Type B pancreatic cell (in vitro differentiated cells): ENCODE results near the gene CXCR6. TPM values are rescaled to one million over a fixed set of nuclear protein-coding genes. Genes with fewer than 3 reads are reported as not detected.

Experiments used
- DNase-seq: peaks from one replicate; pipeline ENCODE4 v3.0.0; 2021; ENCODE audit warnings: mixed read lengths; ENCODE audit not compliant: unreplicated experiment; ENCODE audit errors: extremely low spot score
- H3K27ac Mint-ChIP-seq: 2 replicates; pipeline ENCODE4 v1.8.0; 2021; ENCODE audit warnings: mild to moderate bottlenecking, mixed read lengths
- H3K27me3 Mint-ChIP-seq: 2 replicates; pipeline ENCODE4 v1.8.0; 2021; ENCODE audit warnings: mixed read lengths
- H3K36me3 Mint-ChIP-seq: 2 replicates; pipeline ENCODE4 v1.8.0; 2021; ENCODE audit warnings: mixed read lengths
- H3K4me1 Mint-ChIP-seq: one replicate; pipeline ENCODE4 v1.8.0; 2021; ENCODE audit warnings: mixed read lengths; ENCODE audit not compliant: unreplicated experiment
- H3K4me3 Mint-ChIP-seq: 2 replicates; pipeline ENCODE4 v1.8.0; 2021; ENCODE audit warnings: mild to moderate bottlenecking, mixed read lengths
- H3K9me3 Mint-ChIP-seq: 2 replicates; pipeline ENCODE4 v1.8.0; 2021; ENCODE audit warnings: mixed read lengths
- total RNA-seq: library from RNA; stranded (reverse); gene quantifications from 2 replicates; pipeline ENCODE4 v1.2.1, GENCODE V29; 2021; ENCODE audit warnings: low replicate concordance
- TF ChIP-seq, protein P1 (sequence below): fragments of 200-600 bp; sonication (generic); conservative IDR thresholded peaks from 2 replicates; pipeline ENCODE4 v1.5.0; 2021; ENCODE audit warnings: antibody characterized with exemption, mild to moderate bottlenecking

CXCR6 gene
- total RNA-seq, 1 donor from 2014 or later, result not detected

DNA sequence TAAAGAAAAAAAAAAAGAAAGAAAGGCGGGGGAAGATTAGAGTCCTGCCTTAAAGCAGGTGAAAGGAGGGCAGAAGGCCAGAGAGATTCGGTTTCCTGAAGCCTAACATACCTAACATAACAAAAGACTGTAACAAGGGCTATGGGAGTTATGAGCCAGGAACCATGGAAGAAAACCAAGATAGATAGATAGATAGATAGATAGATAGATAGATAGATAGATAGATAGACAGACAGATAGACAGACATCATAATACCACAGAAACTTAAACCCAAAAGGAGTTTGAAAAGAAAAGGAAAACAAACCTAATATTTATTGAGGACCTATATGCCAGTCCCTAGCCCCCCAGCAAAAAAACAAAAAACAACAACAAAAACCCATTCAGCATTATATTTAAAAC is 54.7 kb downstream of the CXCR6 start:
- Mint-ChIP-seq H3K4me1 (no peaks in the 10 kb centered on the region), H3K27me3 (peaks cover 15% of the 10 kb centered on the region), H3K27ac (no peak overlapping the region), H3K4me3 (no peak overlapping the region), H3K9me3 (no peaks in the 10 kb centered on the region), H3K36me3 (no peaks in the 10 kb centered on the region)
- DNase-seq, result no peak
- TF ChIP-seq, protein P1, sequence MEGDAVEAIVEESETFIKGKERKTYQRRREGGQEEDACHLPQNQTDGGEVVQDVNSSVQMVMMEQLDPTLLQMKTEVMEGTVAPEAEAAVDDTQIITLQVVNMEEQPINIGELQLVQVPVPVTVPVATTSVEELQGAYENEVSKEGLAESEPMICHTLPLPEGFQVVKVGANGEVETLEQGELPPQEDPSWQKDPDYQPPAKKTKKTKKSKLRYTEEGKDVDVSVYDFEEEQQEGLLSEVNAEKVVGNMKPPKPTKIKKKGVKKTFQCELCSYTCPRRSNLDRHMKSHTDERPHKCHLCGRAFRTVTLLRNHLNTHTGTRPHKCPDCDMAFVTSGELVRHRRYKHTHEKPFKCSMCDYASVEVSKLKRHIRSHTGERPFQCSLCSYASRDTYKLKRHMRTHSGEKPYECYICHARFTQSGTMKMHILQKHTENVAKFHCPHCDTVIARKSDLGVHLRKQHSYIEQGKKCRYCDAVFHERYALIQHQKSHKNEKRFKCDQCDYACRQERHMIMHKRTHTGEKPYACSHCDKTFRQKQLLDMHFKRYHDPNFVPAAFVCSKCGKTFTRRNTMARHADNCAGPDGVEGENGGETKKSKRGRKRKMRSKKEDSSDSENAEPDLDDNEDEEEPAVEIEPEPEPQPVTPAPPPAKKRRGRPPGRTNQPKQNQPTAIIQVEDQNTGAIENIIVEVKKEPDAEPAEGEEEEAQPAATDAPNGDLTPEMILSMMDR, result no peak

Other genes starting within 250 kb of the CXCR6 start
- 1.5 and 3.2 TPM in 2 replicates for gene SLC6A20, start 146.9 kb upstream of the CXCR6 start, total RNA-seq
- 26.6 and 36.0 TPM in 2 replicates for gene LZTFL1, start 101.3 kb upstream of the CXCR6 start, total RNA-seq
- not detected in 2 replicates for gene CCR9, start 56.9 kb upstream of the CXCR6 start, total RNA-seq
- 15.2 and 27.5 TPM in 2 replicates for gene FYCO1, start 52.4 kb downstream of the CXCR6 start, total RNA-seq
- gene XCR1, start 84.0 kb downstream of the CXCR6 start, total RNA-seq, result 3.6 and 13.9 TPM in 2 replicates